Testis (tissue), 3 donors: ENCODE measurements around the gene SPG7. TPM values are rescaled to one million over a fixed set of nuclear protein-coding genes. Genes with fewer than 3 reads are reported as not detected.

ENCODE experiments used
- DNase-seq: peaks from one replicate; pipeline ENCODE4 v3.0.0-alpha.2; 2019
- H3K27ac ChIP-seq, 2 donors: fragments of 200-600 bp; sonication (generic); one replicate each; pipeline ENCODE4 v1.5.1; 2019
- H3K27me3 ChIP-seq: fragments of 200-600 bp; sonication (generic); one replicate; pipeline ENCODE4 v1.5.1; 2019
- H3K36me3 ChIP-seq: fragments of 200-600 bp; sonication (generic); one replicate; pipeline ENCODE4 v1.5.1; 2017; ENCODE audit warnings: low read depth; ENCODE audit errors: missing control alignments
- H3K4me1 ChIP-seq: fragments of 200-600 bp; sonication (generic); one replicate; pipeline ENCODE4 v1.5.1; 2019
- H3K4me3 ChIP-seq, 2 donors: fragments of 200-600 bp; sonication (generic); one replicate each; pipeline ENCODE4 v1.5.1; 2017 to 2019
- H3K9me3 ChIP-seq: fragments of 200-600 bp; sonication (generic); one replicate; pipeline ENCODE4 v1.5.1; 2017
- CTCF ChIP-seq, 3 experiments: fragments of 450-650 bp in 2 of 3; fragments of 200-600 bp in 1 of 3; sonication (generic) in 1 of 3; IDR thresholded peaks; one replicate each; pipeline ENCODE4 v1.5.1; 2016 to 2019; ENCODE audit warnings: antibody characterized with exemption in 3 of 3, mild to moderate bottlenecking in 2 of 3, moderate library complexity in 1 of 3
- POLR2A ChIP-seq: fragments of 450-650 bp; IDR thresholded peaks from one replicate; pipeline ENCODE4 v1.6.1; 2017; ENCODE audit warnings: antibody characterized with exemption, mild to moderate bottlenecking, moderate library complexity
- WGBS, 2 donors: methylation state at CpG; one replicate each; pipeline ENCODE4 v1.1.5; 2018; 5-methylcytosine and 5-hydroxymethylcytosine counted together
- intact Hi-C: fragments of 100-400 bp; cut with DNase I; formaldehyde crosslinking; loops from one replicate; pipeline ENCODE4 v1.15.1; 2023; ENCODE audit warnings: low total_unique reads
- polyA plus RNA-seq: library from polyadenylated mRNA; stranded (reverse); fragments of 350-450 nt; fragmentation: Illumina TruSeq; extraction: RNeasy Lipid Tissue Mini Kit (QIAGEN cat#74804); gene quantifications from one replicate; pipeline ENCODE4 v1.2.3, GENCODE V29; 2014; ENCODE audit warnings: low read depth, low replicate concordance; ENCODE audit not compliant: insufficient read depth
- total RNA-seq, 2 donors: library from RNA; depleted of rRNA; stranded (reverse); fragments of >200 nt; gene quantifications; one replicate each; pipeline ENCODE4 v1.2.3, GENCODE V29; 2016

The SPG7 gene
- total and polyA plus RNA-seq, 3 donors from 2014 or later: 97.9 to 307 (median 275) TPM

DNA sequence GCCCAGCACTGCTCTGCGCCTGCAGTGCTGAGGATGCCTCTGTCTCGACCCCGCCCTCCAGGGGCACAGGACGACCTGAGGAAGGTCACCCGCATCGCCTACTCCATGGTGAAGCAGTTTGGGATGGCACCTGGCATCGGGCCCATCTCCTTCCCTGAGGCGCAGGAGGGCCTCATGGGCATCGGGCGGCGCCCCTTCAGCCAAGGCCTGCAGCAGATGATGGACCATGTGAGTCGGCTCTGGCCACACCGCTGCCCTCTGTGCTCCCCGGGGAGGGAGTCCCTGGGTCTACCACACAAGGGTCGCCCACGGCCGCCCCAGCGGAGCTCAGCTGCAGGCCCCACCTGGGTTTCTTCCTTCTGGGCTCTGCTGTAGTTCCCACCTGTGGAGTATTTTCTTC, 45.5 kb downstream of the SPG7 start:
- H3K27me3 ChIP-seq: no peaks in the 10 kb centered on the region
- H3K4me1 ChIP-seq: no peaks in the 10 kb centered on the region
- no peak for DNase-seq
- H3K27ac ChIP-seq: no peak overlapping the region
- H3K4me3 ChIP-seq: no peak overlapping the region
- H3K36me3 ChIP-seq: no peaks in the 10 kb centered on the region
- H3K9me3 ChIP-seq: no peaks in the 10 kb centered on the region
- 89 to 90% methylated on average over 8 to 12 of the region's 18 CpGs for WGBS, 2 donors
- intact Hi-C loops: no loop called here
- TF ChIP-seq CTCF (IDR thresholded peaks at IDR 0.05): no peak
- no peak for TF ChIP-seq POLR2A

- TF ChIP-seq POLR2A: no peak
- no peak for TF ChIP-seq CTCF (IDR thresholded peaks at IDR 0.05)
- Histone ChIP-seq H3K9me3 (no peaks in the 10 kb centered on the region), H3K4me3 (no peak overlapping the region), H3K27ac (no peak overlapping the region), H3K36me3 (no peaks in the 10 kb centered on the region), H3K27me3 (no peaks in the 10 kb centered on the region), H3K4me1 (no peaks in the 10 kb centered on the region)
- DNase-seq: no peak
- intact Hi-C loops: no loop called here
- 83 to 89% methylated on average over 12 of the region's 12 CpGs for WGBS, 2 donors
These were observed 46.1 kb downstream of the SPG7 start for GRCh38 chr16:89554343-89554742.

GRCh38 chr16:89555265-89555664, 47.1 kb downstream of the SPG7 start:
- H3K4me3 ChIP-seq: no peak overlapping the region
- no peak for TF ChIP-seq CTCF (IDR thresholded peaks at IDR 0.05)
- no peak for TF ChIP-seq POLR2A
- H3K36me3 ChIP-seq: no peaks in the 10 kb centered on the region
- DNase-seq: no peak
- intact Hi-C loops: no loop called here
- H3K27ac ChIP-seq: no peak overlapping the region
- no peaks in the 10 kb centered on the region for H3K9me3 ChIP-seq
- H3K4me1 ChIP-seq: no peaks in the 10 kb centered on the region
- WGBS, 2 donors: 93 to 96% methylated on average over 16 of the region's 16 CpGs
- H3K27me3 ChIP-seq: no peaks in the 10 kb centered on the region

DNA sequence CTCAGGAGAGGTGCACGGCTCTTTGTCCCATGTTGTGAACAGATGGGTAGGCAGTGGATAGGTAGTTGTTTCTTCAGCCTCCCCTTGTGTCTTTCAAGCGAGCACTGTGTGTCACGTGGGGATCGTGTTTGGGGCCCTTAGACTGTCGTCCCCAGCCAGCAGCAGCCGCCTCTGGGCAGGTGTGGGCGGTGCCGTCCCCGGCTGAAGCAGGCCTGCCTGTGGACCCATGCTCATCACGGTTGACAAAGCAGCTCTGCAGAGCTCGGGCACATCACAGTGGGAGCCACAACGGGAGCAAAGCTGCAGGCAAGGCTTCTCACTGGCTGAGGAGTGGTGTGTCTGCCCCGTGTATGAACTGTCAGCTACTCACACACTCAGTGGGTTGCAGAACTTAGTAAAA, 47.6 kb downstream of the SPG7 start:
- 89 to 93% methylated on average over 6 to 13 of the region's 13 CpGs for WGBS, 2 donors
- H3K9me3 ChIP-seq: no peaks in the 10 kb centered on the region
- no peaks in the 10 kb centered on the region for H3K27me3 ChIP-seq
- no peak overlapping the region for H3K27ac ChIP-seq
- H3K4me3 ChIP-seq: no peak overlapping the region
- H3K4me1 ChIP-seq: no peaks in the 10 kb centered on the region
- no peak for TF ChIP-seq POLR2A
- intact Hi-C loops: no loop called here
- no peak for DNase-seq
- no peaks in the 10 kb centered on the region for H3K36me3 ChIP-seq

- Histone ChIP-seq H3K9me3 (no peaks in the 10 kb centered on the region), H3K4me1 (peaks cover 9% of the 10 kb centered on the region), H3K36me3 (no peaks in the 10 kb centered on the region), H3K27ac (no peak overlapping the region), H3K4me3 (no peak overlapping the region), H3K27me3 (no peaks in the 10 kb centered on the region)
- TF ChIP-seq CTCF (IDR thresholded peaks at IDR 0.05) (peak; percentile 56 to 73 (median 70)), POLR2A (no peak)
- DNase-seq: peak; percentile 90
- WGBS, 2 donors: 62 to 68% methylated on average over 33 to 34 of the region's 34 CpGs
- intact Hi-C loops: no loop called here
These were observed 48.8 kb downstream of the SPG7 start for GRCh38 chr16:89556750-89557689.
